OCI-LY1 (cell line): ENCODE data around the gene KRT6A.

Experiments
- EZH2 ChIP-seq: fragments of 200-600 bp; sonication (generic), shearing (Covaris generic); IDR thresholded peaks from 2 replicates; pipeline ENCODE4 v1.8.0; 2017; ENCODE audit warnings: borderline replicate concordance, mixed run types, mild to moderate bottlenecking, antibody characterized with exemption, low read length, moderate library complexity, mixed read lengths
- TF ChIP-seq, protein P1 (sequence below): fragments of 200-600 bp; sonication (generic), shearing (Covaris generic); IDR thresholded peaks from 2 replicates; pipeline ENCODE4 v1.5.1; 2017; ENCODE audit warnings: mild to moderate bottlenecking, antibody characterized with exemption, low read length, moderate library complexity, mixed read lengths

DNA sequence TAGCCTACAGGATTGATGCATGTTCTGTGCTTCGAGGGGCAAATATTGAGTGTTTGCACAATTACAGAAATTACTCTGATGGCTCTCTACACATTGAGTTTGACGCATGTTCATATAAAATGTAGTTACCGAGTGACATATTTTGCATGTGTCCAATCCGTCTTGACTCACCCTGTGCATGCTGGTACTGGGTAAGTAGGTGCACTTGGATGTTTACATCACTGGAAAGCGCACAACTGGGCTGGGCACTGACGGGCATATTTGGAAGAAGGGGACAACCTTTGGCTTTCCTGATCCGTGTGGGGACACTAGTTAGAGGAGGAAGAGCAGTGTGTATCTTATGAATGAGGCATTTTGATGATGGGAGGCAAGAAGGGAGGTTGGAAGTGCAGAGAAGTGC, 4.9 kb upstream of the KRT6A start:
- TF ChIP-seq, protein P1, sequence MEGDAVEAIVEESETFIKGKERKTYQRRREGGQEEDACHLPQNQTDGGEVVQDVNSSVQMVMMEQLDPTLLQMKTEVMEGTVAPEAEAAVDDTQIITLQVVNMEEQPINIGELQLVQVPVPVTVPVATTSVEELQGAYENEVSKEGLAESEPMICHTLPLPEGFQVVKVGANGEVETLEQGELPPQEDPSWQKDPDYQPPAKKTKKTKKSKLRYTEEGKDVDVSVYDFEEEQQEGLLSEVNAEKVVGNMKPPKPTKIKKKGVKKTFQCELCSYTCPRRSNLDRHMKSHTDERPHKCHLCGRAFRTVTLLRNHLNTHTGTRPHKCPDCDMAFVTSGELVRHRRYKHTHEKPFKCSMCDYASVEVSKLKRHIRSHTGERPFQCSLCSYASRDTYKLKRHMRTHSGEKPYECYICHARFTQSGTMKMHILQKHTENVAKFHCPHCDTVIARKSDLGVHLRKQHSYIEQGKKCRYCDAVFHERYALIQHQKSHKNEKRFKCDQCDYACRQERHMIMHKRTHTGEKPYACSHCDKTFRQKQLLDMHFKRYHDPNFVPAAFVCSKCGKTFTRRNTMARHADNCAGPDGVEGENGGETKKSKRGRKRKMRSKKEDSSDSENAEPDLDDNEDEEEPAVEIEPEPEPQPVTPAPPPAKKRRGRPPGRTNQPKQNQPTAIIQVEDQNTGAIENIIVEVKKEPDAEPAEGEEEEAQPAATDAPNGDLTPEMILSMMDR: no peak
- TF ChIP-seq EZH2: no peak
